Fibroblast of lung (primary cell): ENCODE measurements around the gene LRFN2.

Experiments used
- CTCF ChIP-seq, 2 donors: IDR thresholded peaks in 1 of 2; conservative IDR thresholded peaks in 1 of 2; 1 replicate in 1 of 2; 2 replicates in 1 of 2; pipeline ENCODE4 v1.5.1; 2011 to 2012; ENCODE audit warnings: low read length in 2 of 2, control low read depth in 1 of 2, inconsistent platforms in 1 of 2, low read depth in 1 of 2, mild to moderate bottlenecking in 1 of 2
- EZH2 ChIP-seq: IDR thresholded peaks from 2 replicates; pipeline ENCODE4 v1.5.1; 2012; ENCODE audit warnings: low read length, control low read depth, mild to moderate bottlenecking; ENCODE audit errors: missing control alignments

- TF ChIP-seq CTCF (conservative IDR thresholded peaks at IDR 0.05 in 1 of 2, IDR thresholded peaks at IDR 0.05 in 1 of 2; ENCODE audit: low read depth in 1 of 2, low read length in 2 of 2) (no peak), EZH2 (no peak)
Measured at GRCh38 chr6:40536442-40536841, 50.7 kb downstream of the LRFN2 start.
